Uterus (tissue), 2 donors: Measurements from ENCODE around the gene PHOSPHO1.

Source experiments
- CTCF ChIP-seq, 4 experiments: fragments of 200-600 bp in 2 of 4; fragments of 450-650 bp in 2 of 4; sonication (generic) in 2 of 4; IDR thresholded peaks; one replicate each; pipeline ENCODE4 v1.5.1; 2016 to 2019; ENCODE audit warnings: antibody characterized with exemption in 4 of 4, mild to moderate bottlenecking in 2 of 4, moderate library complexity in 1 of 4
- POLR2A ChIP-seq, 2 donors: fragments of 450-650 bp; IDR thresholded peaks; one replicate each; pipeline ENCODE4 v1.6.1; 2016; ENCODE audit warnings: antibody characterized with exemption in 2 of 2, mild to moderate bottlenecking in 1 of 2, moderate library complexity in 1 of 2

- no peak for TF ChIP-seq POLR2A (IDR thresholded peaks at IDR 0.05)
- peak; percentile 60 to 77 (median 63) for TF ChIP-seq CTCF (IDR thresholded peaks at IDR 0.05)
Measured at GRCh38 chr17:49180303-49180702, 50.3 kb downstream of the PHOSPHO1 start.
